Stromal cell of bone marrow (primary cell): ENCODE results near the gene CCDC47.

Experiments used
- DNase-seq: peaks from one replicate; pipeline ENCODE4 v3.0.0-alpha.2; 2012; ENCODE audit warnings: low read depth

The CCDC47 gene

GRCh38 chr17:63785556-63785955 lies 12.2 kb upstream of the CCDC47 start:
- peak; percentile 22 for DNase-seq

- DNase-seq = no peak
Measured at GRCh38 chr17:63783522-63783921, 10.1 kb upstream of the CCDC47 start.

- DNase-seq = no peak
Measured at GRCh38 chr17:63780928-63781327, 7.5 kb upstream of the CCDC47 start.

- DNase-seq = no peak
Measured at GRCh38 chr17:63780507-63780906, 7.1 kb upstream of the CCDC47 start.

- DNase-seq = no peak
Measured at GRCh38 chr17:63775420-63775819, 2.0 kb upstream of the CCDC47 start.

- DNase-seq = no peak
Measured at GRCh38 chr17:63774969-63775265, 1.5 kb upstream of the CCDC47 start.

GRCh38 chr17:63774141-63774968 lies 958 bp upstream of the CCDC47 start, which contains the start of gene DDX42:
Gene DDX42, plus strand, starts transcription at chr17:63774170. Its CDS starts 12,880 bp downstream, at chr17:63787050.
- DNase-seq = peak; percentile 32

GRCh38 chr17:63772801-63773271 lies 561 bp downstream of the CCDC47 start:
- peak; percentile 12 for DNase-seq

GRCh38 chr17:63768433-63768832 lies 5.0 kb downstream of the CCDC47 start:
- DNase-seq = no peak

GRCh38 chr17:63766754-63767153 lies 6.6 kb downstream of the CCDC47 start:
- DNase-seq = no peak

- no peak for DNase-seq
Measured at GRCh38 chr17:63764716-63765115, 8.7 kb downstream of the CCDC47 start.

GRCh38 chr17:63762161-63763078 lies 11.0 kb downstream of the CCDC47 start:
- DNase-seq = no peak

- no peak for DNase-seq
Measured at GRCh38 chr17:63760771-63761539, 12.4 kb downstream of the CCDC47 start.

- no peak for DNase-seq
Measured at GRCh38 chr17:63758428-63758827, 15.0 kb downstream of the CCDC47 start.

- DNase-seq = no peak
Measured at GRCh38 chr17:63754046-63754445, 19.4 kb downstream of the CCDC47 start.

GRCh38 chr17:63753215-63753614 lies 20.2 kb downstream of the CCDC47 start:
- DNase-seq = no peak

GRCh38 chr17:63752707-63753106 lies 20.7 kb downstream of the CCDC47 start:
- DNase-seq = no peak

- DNase-seq = no peak
Measured at GRCh38 chr17:63751806-63752205, 21.6 kb downstream of the CCDC47 start.

- peak; percentile 93 for DNase-seq
Measured at GRCh38 chr17:63741408-63742173, 31.8 kb downstream of the CCDC47 start, which contains the start of gene STRADA. Gene STRADA, minus strand, starts transcription at chr17:63741799. Its CDS starts 13,430 bp downstream, at chr17:63728369.

GRCh38 chr17:63741143-63741407 lies 32.3 kb downstream of the CCDC47 start:
- no peak for DNase-seq

- no peak for DNase-seq
Measured at GRCh38 chr17:63740464-63741142, 32.8 kb downstream of the CCDC47 start.
